Vagina (tissue), 2 donors: ENCODE data around the gene MTURN. TPM values are rescaled to one million over a fixed set of nuclear protein-coding genes. Genes with fewer than 3 reads are reported as not detected.
A peak's percentile ranks its signal among the peaks of the same experiment; 100 is the strongest.

Experiments
- DNase-seq, 2 donors: peaks; one replicate each; pipeline ENCODE4 v3.0.0-alpha.2; 2017; ENCODE audit errors: extremely low spot score in 2 of 2
- H3K27ac ChIP-seq: fragments of 200-600 bp; sonication (generic); one replicate; pipeline ENCODE4 v1.5.1; 2019
- H3K27me3 ChIP-seq: fragments of 200-600 bp; sonication (generic); one replicate; pipeline ENCODE4 v1.5.1; 2019
- H3K36me3 ChIP-seq, 2 donors: fragments of 200-600 bp; sonication (generic); one replicate each; pipeline ENCODE4 v1.5.1; 2017 to 2019
- H3K4me1 ChIP-seq: fragments of 200-600 bp; sonication (generic); one replicate; pipeline ENCODE4 v1.5.1; 2019
- H3K4me3 ChIP-seq, 2 donors: fragments of 200-600 bp; sonication (generic); 1 replicate in 1 of 2; 2 replicates in 1 of 2; pipeline ENCODE4 v1.5.1; 2016 to 2019
- H3K9me3 ChIP-seq: fragments of 200-600 bp; sonication (generic); one replicate; pipeline ENCODE4 v1.5.1; 2019
- POLR2A ChIP-seq, 2 donors: fragments of 450-650 bp; IDR thresholded peaks; one replicate each; pipeline ENCODE4 v1.6.1; 2017; ENCODE audit warnings: antibody characterized with exemption in 2 of 2, mild to moderate bottlenecking in 2 of 2, moderate library complexity in 2 of 2
- POLR2AphosphoS5 ChIP-seq, 2 donors: sonication (generic); formaldehyde crosslinking; IDR thresholded peaks; one replicate each; pipeline ENCODE4 v1.9.0; 2017; ENCODE audit warnings: antibody characterized with exemption in 2 of 2, mild to moderate bottlenecking in 2 of 2, low read depth in 1 of 2; ENCODE audit not compliant: insufficient read depth in 1 of 2
- intact Hi-C: fragments of 100-400 bp; cut with DNase I; formaldehyde crosslinking; loops from one replicate; pipeline ENCODE4 v1.15.1; 2023
- total RNA-seq: library from RNA; depleted of rRNA; stranded (reverse); fragments of >200 nt; gene quantifications from one replicate; pipeline ENCODE4 v1.2.3, GENCODE V29; 2016
- TF ChIP-seq, protein P1 (sequence below), 3 experiments: fragments of 450-650 bp in 2 of 3; fragments of 200-600 bp in 1 of 3; sonication (generic) in 1 of 3; IDR thresholded peaks; one replicate each; pipeline ENCODE4 v1.5.1; 2017 to 2019; ENCODE audit warnings: antibody characterized with exemption in 3 of 3, mild to moderate bottlenecking in 2 of 3, moderate library complexity in 2 of 3

MTURN gene
- total RNA-seq, 1 donor from 2014 or later = 44.2 TPM

DNA sequence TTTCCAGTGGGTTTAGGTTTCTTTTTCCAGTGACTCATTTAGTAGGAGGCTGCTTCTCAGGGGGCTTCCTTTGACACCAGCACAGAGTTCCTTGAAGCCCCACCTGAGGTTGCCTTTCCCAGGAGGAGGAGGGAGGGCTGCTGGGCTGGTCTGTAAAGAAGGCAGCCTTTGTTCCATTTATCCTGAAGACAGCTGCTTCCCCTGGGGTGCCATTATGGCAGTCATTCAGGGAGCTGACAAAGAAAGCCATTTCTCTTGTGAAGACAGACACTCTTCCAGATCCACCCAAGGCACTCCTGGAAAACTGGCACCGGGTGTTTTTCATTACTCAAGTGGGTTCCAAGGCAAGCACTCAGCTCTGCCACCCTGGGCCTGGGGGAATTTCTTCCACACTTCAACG, 54.0 kb downstream of the MTURN start:
- TF ChIP-seq, protein P1, sequence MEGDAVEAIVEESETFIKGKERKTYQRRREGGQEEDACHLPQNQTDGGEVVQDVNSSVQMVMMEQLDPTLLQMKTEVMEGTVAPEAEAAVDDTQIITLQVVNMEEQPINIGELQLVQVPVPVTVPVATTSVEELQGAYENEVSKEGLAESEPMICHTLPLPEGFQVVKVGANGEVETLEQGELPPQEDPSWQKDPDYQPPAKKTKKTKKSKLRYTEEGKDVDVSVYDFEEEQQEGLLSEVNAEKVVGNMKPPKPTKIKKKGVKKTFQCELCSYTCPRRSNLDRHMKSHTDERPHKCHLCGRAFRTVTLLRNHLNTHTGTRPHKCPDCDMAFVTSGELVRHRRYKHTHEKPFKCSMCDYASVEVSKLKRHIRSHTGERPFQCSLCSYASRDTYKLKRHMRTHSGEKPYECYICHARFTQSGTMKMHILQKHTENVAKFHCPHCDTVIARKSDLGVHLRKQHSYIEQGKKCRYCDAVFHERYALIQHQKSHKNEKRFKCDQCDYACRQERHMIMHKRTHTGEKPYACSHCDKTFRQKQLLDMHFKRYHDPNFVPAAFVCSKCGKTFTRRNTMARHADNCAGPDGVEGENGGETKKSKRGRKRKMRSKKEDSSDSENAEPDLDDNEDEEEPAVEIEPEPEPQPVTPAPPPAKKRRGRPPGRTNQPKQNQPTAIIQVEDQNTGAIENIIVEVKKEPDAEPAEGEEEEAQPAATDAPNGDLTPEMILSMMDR (IDR thresholded peaks at IDR 0.05) = no peak
- TF ChIP-seq POLR2A (IDR thresholded peaks at IDR 0.05) (no peak), POLR2AphosphoS5 (IDR thresholded peaks at IDR 0.05; ENCODE audit: insufficient read depth in 1 of 2, low read depth in 1 of 2) (no peak)
- Histone ChIP-seq H3K4me3 (no peak overlapping the region), H3K4me1 (no peaks in the 10 kb centered on the region), H3K36me3 (no peaks in the 10 kb centered on the region), H3K27me3 (no peaks in the 10 kb centered on the region), H3K9me3 (no peaks in the 10 kb centered on the region), H3K27ac (no peak overlapping the region)
- intact Hi-C loops = no loop called here
- no peak for DNase-seq

DNA sequence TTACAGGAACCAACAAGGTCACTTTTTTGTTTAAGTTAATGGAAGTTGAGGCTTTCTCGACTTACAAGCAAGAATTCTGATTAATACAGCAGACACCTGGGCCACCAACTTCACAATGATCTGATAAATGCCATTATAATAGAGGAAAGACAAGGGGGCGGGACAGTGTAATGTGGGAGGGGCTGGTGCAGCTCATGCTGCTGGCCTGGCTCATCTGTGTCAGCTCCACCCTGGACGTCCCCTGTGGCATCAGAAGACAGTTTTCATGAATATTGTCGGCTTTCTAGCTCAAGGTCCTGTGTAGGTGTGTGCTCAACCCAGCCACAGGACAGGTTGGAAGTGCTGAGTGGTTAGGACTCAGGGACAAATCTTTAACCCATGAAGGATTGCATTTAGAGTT, 57.0 kb downstream of the MTURN start:
- Histone ChIP-seq H3K27ac (no peak overlapping the region), H3K4me3 (no peak overlapping the region), H3K4me1 (no peaks in the 10 kb centered on the region), H3K36me3 (no peaks in the 10 kb centered on the region), H3K27me3 (no peaks in the 10 kb centered on the region), H3K9me3 (no peaks in the 10 kb centered on the region)
- intact Hi-C loops = no loop called here
- DNase-seq = peak in 1 of 2 donors; percentile 25
- TF ChIP-seq POLR2A (IDR thresholded peaks at IDR 0.05) (no peak), POLR2AphosphoS5 (IDR thresholded peaks at IDR 0.05; ENCODE audit: insufficient read depth in 1 of 2, low read depth in 1 of 2) (no peak)
- TF ChIP-seq, protein P1 (IDR thresholded peaks at IDR 0.05) = no peak

DNA sequence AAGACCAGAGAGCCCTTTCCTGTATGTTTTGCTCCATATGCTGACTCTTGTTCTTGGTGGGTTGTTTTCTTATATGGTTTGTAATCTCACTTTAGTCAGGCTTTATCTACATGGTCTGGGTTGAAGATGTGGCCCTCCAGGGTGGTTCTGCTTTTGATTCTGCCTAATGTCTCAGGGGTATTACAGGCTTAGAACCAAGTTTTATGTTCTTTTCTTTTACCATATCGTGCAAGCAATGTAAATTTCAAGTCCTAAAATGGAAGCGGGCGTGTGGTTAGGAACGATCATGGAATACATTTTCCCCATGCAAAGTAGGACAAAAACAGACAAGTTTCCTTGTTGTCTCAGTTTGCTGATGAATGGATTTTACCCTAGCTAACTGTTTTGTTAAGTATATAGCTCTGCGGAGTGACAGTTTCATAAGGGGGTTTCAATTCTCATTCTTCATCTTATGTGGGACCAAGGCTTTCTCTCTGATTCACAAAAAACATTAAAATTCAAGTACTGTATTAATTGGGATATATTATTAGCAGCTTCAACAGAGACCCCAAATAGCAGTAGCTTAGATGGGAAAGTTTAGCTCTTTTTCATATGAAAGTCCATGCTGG, 58.7 kb downstream of the MTURN start:
- Histone ChIP-seq H3K27me3 (no peaks in the 10 kb centered on the region), H3K27ac (no peak overlapping the region), H3K4me3 (no peak overlapping the region), H3K9me3 (no peaks in the 10 kb centered on the region), H3K36me3 (no peaks in the 10 kb centered on the region), H3K4me1 (no peaks in the 10 kb centered on the region)
- peak in 1 of 2 donors; percentile 7 for DNase-seq
- intact Hi-C loops = no loop called here
- TF ChIP-seq POLR2AphosphoS5 (IDR thresholded peaks at IDR 0.05; ENCODE audit: insufficient read depth in 1 of 2, low read depth in 1 of 2) = no peak
- no peak for TF ChIP-seq POLR2A (IDR thresholded peaks at IDR 0.05)
- TF ChIP-seq, protein P1 (IDR thresholded peaks at IDR 0.05) = no peak

DNA sequence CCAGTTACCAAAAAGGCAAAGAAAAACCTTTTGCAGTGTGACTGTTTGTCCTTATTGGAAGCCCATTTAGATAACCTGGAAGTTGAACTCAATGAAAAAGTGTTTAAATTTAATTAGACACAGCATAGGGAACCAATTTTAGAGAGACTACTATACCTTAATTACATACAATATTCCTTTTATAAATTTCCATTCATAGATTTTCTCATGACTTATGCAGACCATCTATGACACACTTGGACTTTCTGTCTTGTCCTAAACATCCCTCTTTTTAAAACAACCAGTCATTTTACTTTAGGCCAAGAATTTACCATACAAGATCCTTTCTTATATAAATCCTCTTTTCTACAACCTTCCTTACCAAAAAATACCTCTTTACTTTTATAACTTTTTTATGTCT, 61.6 kb downstream of the MTURN start:
- peaks cover 7% of the 10 kb centered on the region for H3K4me1 ChIP-seq
- no peak for DNase-seq
- no peaks in the 10 kb centered on the region for H3K36me3 ChIP-seq
- H3K27ac ChIP-seq = no peak overlapping the region
- TF ChIP-seq, protein P1 (IDR thresholded peaks at IDR 0.05) = no peak
- TF ChIP-seq POLR2AphosphoS5 (IDR thresholded peaks at IDR 0.05; ENCODE audit: insufficient read depth in 1 of 2, low read depth in 1 of 2) = no peak
- no peak for TF ChIP-seq POLR2A (IDR thresholded peaks at IDR 0.05)
- no peak overlapping the region for H3K4me3 ChIP-seq
- intact Hi-C loops = no loop called here
- no peaks in the 10 kb centered on the region for H3K27me3 ChIP-seq
- no peaks in the 10 kb centered on the region for H3K9me3 ChIP-seq

DNA sequence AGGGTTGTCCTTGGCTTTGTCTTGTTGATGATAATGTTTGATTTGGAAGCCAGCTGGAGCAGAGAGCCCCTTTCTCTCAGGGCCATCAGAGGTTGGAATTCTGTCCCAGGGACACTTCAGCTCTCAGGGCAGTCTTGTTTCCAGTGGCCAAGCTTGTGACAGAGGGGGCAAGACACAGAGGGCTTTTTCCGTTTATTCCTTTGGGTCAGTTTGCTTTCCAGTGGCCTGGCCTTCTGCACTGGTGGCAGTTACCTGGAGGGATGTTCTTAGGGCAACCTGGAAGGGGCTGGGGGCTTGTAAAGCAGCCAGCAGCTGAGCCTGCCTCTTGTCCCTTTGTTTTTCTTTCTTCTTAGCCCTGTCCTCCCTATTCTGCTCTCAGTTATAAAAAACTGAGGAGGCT, 62.7 kb downstream of the MTURN start:
- intact Hi-C loops = no loop called here
- Histone ChIP-seq H3K36me3 (no peaks in the 10 kb centered on the region), H3K9me3 (no peaks in the 10 kb centered on the region), H3K27ac (no peak overlapping the region), H3K4me3 (no peak overlapping the region), H3K27me3 (no peaks in the 10 kb centered on the region), H3K4me1 (peaks cover 7% of the 10 kb centered on the region)
- no peak for TF ChIP-seq POLR2AphosphoS5 (IDR thresholded peaks at IDR 0.05; ENCODE audit: insufficient read depth in 1 of 2, low read depth in 1 of 2)
- TF ChIP-seq, protein P1 (IDR thresholded peaks at IDR 0.05) = no peak
- TF ChIP-seq POLR2A (IDR thresholded peaks at IDR 0.05) = no peak
- peak in 1 of 2 donors; percentile 64 for DNase-seq
